Heart left ventricle (tissue), 13 donors: ENCODE measurements around the gene PRKAR1B.

Source experiments
- CTCF ChIP-seq, 12 donors: fragments of 200-600 bp; sonication (generic) in 4 of 12; IDR thresholded peaks; one replicate each; pipeline versions ENCODE4 v1.5.0 to v1.8.0; 2018 to 2022; ENCODE audit warnings: antibody characterized with exemption in 12 of 12, mild to moderate bottlenecking in 5 of 12
- POLR2A ChIP-seq, 2 donors: fragments of 450-650 bp; IDR thresholded peaks; one replicate each; pipeline ENCODE4 v1.6.1; 2017; ENCODE audit warnings: antibody characterized with exemption in 2 of 2, mild to moderate bottlenecking in 2 of 2, moderate library complexity in 2 of 2
- donor health status: ischemic (EF 13 %, LVEDD 7.1; RV severe dilation, severe dysfunction).
- donor health status: DM: no; HTN: yes; CAD: no.
- donor health status: DM: no; HTN: no; CAD: no.
- donor health status: ischemic (EF 25% LVEDD 6.9; RV normal size, moderate dysfunction).
- donor health status: ischemic (EF 25% LVEDD 5.7; RV mildly dilated, moderate dysfunction).
- donor health status: ischemic (EF 35%, LVEDD 5.7; RV mildly dilated, moderate dysfunction).
- donor health status: nonischemic (EF 11% LVEDD 7.7; RV severe dilation, severe dysfunction).
- donor health status: DM: yes; HTN: yes; CAD: no.
- donor health status: PGD.
- donor health status: ischemic (EF 29% LVEDD 5.4; RV normal size, mild dysfunction).
- donor health status: nonischemic (EF 23%, LVEDD 6.1; RV moderate dilation, normal function).

- TF ChIP-seq CTCF (IDR thresholded peaks at IDR 0.05) (no peak), POLR2A (IDR thresholded peaks at IDR 0.05) (no peak)
Observed at GRCh38 chr7:602341-603141, 124.5 kb downstream of the PRKAR1B start.
